Activated naive CD8-positive, alpha-beta T cell treated with anti-CD3 and anti-CD28 coated beads, Interleukin-2, amount 50 U/mL, for 16 hours (primary cell): Measurements from ENCODE around the gene MICAL1.
"Not testable (repeated sequence)": the region's sequence is repeated elsewhere in the genome, so short reads cannot be mapped to it uniquely, and the experiment has no call there.

Experiments
- DNase-seq: peaks from one replicate; pipeline ENCODE4 v3.0.0-alpha.2; 2020; ENCODE audit warnings: low read depth, low spot score

The MICAL1 gene

DNA sequence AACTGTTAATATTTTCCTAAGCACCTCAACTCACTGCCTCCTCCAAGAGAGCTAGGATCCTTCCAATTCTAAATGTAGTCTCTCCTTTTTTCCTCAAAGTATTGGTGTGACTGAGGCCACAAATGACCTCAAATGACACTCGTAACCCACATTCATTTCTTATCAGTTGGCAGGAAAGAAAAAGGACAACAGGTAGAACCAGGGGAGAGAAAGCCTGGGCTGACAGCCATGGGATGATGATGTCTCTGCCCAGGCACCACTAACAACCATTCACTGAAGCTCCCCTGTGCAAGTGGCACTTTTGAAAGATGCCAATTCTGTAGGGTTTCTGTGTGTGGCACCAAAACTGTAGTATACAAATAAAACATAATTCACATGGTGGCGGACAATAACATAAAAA, 20.1 kb upstream of the MICAL1 start:
- DNase-seq, result no peak

DNA sequence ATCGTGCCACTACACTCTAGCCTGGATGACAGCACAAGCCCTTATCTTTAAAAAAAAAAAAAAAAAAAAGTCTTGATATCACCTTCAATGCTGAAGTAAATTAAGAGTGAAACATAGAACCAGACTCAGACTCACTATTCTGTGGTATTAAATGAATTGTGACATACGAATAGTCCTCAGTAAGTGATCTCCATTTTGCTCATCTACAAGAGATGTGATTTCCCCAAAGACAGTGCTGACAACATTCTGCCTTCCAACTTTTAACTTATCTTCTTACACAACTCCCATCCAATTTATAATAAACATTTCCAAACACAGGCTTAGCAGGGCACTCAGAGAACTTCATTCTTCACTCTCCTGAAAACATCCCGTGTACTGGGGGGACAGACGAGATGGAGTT, 19.4 kb upstream of the MICAL1 start:
- DNase-seq, result no peak

DNA sequence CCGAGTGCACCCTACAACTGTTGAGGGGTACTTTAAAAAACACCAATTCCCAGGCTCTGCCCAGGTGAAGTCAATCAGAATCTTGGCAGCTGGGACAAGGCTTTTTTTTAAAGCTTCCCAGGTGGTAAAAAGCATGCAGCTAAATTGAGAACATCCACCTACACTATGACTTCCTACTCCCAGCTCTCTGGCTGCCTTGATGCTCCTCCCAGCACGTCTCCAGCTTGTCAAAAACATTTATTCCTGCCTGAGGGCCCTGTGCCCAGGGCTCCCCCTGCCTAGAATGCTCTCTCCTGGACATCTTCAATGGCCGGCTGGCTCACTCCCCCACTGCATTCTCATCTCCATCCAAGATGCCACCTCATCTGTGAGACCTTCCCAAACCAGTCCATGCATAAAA, 17.5 kb upstream of the MICAL1 start:
- no peak for DNase-seq

DNA sequence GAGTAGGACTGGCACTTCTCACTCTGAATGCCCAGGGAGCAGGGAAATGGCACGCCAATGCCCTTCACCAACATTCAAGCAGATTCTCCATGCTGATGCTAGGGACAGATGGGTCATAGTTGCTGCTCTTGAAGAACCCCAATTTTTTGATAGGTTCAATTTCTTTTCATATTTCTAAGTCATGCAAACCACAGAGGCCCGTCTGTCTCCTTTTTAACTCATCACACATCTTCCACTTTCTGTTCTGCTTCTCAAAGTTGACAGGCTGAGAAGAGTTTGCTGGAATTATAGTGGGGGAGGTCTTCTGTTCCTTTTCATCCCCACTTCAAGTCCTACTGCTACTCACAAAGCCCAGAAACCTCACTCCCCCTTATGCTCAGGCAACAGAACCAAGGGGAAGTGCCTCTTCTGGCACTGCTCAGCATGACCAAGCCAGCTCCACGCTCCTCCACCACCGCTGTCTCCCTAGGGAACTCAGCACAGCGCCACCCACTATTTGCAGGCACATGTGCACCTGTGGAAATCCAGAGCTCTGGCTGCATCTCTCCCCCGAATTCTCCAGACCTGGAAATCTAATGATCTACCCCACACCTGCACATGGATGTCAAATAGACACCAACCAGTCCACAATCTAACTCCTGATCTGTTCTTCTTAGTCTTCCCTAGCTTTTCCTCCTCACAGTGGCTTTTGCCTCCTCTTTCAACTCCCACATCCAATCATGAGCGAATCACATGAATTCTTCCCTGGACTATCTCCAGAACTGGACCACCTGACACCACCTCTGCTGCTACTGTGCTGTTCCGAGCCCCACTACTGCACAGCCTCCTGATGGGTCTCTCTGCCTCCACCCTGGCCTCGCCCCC, 16.8 kb upstream of the MICAL1 start:
- no peak for DNase-seq

DNA sequence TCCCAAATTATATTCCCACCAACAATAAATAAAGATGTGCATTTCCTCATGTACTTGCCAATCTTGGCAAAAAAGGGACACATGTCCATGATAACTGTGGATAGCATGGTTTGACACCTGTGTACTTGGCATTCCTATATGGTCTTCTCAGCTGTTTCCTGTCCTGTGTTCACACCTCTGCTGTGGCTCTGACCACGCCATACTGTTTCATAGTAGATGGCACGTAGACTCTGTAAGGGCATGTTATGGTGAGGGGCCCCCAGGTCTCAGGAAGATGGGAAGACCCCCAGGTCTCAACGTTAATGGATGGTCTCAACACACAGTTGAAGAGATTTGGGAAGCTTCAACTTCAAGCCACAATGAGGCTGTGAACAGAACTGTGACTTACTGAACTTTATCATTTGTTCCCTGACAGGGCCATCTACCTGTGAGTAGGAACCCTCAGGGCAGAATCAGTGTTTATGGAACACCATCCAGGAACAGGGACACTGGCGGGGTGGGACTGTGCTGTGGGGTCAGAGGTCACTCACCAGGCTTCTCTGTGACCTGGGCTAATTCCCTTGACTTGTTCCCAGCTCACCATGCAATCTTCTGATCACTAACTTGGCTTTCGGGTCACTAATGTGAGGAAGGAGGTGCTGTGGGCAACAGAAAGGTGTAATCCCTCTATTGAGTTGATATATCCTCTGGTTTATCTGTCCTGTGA, 15.7 kb upstream of the MICAL1 start:
- no peak for DNase-seq

DNA sequence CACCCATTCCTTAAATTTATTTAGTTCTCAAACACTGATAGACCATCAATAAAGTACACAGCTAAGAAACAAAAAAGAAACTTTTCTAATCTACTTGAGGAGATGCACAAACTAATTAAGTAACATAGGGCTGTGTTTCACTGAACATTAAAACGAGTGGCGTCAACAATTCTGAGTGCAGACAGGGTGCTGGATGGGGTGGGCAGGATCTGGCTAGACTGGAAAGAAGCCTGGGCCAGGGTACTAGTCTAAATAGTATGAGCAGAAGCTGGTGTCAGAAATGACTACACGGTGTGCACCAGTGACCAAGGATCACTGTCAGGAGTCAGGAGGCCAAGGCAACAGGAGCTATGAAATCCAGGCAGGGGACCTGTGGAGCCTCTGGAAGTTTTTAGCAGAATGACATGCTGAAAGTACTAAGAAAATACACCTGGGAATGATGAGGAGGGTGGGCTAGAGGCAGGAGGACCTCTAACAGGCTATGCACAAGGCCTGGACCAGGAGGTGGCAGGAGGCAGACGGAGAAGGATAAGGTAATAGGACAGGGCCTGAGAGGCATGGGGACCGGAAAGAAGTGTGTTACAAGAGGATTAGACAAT, 14.1 kb upstream of the MICAL1 start:
- no peak for DNase-seq

DNA sequence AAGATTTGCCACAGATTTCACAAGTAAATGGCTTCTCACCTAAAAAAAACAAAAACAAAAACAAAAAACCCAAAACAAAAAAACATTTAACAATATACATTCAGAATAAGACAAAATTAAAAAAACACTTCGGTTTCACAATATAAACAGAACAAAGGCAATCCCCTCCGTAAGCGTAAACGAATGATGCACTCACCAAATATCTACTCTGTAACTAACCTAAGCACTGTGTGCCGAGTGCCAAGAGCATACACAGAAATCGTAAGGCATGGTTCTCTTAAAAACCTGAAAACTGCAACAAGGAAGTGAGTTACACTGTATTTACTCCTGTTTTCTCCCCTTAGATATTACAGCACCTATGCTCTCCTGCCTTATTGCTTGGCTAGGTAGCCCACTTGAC, 12.1 kb upstream of the MICAL1 start:
- no peak for DNase-seq

DNA sequence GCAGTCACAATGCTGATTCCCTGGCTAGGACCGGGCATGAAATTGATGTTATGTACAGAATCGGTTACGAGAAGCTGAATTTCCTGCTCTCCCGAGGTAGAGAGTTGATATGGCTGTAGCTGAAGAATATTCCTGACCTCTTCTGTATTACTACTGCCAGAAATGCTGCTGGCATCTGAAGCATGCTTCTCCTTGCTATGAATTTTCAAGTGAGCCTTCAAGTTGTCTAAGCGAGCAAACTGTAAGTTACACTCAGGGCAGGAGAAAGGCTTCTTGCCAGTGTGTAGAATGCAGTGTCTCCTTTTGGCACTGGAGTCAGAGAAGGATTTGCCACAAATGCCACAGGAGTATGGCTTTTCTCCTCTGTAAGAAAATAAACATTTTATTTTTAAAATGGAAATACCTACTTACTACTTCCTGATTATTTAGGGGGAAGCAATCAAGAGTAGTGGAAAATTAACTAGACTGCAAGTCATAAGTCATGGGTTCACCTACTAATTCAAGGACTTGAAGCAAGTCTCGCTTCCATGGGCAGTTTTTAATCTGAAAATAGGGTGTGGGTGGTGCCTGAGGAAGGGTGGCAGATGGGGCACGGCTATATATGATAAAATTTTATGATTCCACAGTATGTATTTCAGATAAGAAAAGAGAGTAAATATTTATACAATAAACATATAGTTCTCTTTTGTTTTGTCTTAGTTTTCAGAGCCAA, 10.8 kb upstream of the MICAL1 start:
- DNase-seq, result no peak

DNA sequence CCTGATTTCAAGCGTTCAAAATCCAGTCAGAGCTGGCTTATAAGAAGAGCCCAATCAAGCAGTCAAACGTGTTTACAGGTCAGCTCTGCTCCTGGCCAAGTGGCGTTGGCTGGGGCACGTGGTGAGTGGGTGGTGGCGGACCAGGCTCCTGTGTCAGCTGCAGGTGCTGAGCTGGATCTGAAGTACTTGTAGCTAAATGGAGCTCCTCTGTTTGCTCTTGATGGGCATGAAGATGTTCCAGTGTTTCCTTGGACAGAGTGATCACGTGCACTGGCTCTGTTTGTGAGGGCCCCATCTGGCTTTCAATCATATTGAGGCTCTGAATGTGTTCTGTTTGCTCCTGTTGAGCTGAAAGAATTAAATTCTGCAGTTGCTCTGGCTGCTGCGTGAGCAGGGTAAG, 10.2 kb upstream of the MICAL1 start:
- DNase-seq, result no peak

DNA sequence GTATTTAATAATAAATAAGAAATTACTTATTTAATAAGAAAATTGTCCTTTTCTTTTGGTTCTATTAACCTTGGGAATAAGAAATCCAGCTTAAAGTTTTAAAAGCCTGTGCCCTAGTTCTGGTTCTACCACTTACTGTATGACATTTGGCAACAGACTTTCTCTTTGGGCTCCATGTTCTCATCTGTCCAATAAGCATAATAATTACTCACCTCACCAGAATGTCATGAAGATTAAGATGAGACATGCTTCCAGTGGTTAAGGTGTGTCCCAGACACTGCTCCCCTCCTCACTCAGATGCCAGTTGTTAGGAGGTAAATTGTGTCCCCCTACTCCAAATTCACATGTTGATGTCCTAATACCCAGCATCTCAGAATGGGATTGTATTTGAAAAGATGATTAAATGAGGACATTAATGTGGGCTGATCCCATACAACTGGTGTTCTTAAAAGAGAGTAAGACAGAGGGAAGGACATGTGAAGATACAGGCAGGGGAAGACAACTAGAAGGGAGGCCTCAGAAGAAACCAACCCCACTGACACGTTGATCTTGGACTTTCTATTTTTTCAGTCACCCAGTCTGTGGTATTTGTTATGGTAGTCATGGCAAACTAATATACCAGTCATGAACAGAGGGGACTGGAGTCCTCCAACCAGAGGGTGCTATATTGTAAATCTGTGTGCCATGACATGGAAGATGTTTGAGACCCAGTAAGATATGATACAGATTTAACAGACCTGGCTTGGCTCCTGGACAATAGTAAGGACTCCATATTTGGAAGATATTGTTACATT, 6.4 kb upstream of the MICAL1 start:
- DNase-seq, result no peak

DNA sequence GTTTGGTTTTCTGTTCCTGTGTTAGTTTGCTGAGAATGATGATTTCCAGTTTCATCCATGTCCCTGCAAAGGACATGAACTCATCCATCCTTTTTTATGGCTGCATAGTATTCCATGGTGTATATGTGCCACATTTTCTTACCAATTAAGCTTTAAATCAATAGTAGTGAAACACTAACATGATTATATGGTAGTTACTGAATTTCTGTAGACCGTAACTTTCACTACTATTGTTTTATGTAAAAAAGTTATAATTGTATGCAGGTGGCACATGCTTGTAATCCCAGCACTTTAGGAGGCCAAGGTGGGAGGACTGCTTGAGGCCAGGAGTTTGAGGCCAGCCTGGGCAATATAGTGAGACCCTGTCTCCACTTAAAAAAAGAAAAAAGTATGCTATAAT, 5.6 kb upstream of the MICAL1 start:
- DNase-seq, result not testable (repeated sequence)

DNA sequence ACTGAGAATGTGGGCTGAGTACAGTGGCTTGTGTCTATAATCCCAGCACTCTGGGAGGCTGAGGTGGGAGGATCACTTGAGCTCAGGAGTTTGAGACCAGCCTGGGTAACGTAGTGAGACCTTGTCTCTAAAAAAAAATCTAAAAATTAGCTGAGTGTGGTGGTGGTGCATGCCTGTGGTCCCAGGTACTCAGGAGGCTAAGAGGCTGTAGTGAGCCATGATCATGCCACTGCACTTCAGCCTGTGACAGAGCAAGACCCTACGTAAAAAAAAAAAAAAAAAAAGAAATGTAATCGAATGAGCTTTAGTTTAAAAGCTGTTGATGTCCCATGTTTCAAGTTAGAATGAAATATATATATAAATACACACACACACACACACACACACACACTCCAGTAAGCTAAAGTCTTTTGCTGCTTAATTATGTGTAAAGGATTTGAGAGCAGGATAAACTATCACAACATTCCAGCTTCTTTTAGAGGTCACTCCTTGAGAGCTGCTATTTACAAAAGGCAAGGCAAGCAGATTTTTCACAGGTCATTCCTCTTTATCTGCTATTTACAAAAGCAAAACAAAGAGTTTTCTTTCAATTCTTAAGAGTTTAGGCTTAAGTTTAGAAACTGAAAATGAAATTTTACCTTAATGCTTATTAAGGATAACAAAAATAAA, 4.7 kb upstream of the MICAL1 start:
- DNase-seq, result no peak

DNA sequence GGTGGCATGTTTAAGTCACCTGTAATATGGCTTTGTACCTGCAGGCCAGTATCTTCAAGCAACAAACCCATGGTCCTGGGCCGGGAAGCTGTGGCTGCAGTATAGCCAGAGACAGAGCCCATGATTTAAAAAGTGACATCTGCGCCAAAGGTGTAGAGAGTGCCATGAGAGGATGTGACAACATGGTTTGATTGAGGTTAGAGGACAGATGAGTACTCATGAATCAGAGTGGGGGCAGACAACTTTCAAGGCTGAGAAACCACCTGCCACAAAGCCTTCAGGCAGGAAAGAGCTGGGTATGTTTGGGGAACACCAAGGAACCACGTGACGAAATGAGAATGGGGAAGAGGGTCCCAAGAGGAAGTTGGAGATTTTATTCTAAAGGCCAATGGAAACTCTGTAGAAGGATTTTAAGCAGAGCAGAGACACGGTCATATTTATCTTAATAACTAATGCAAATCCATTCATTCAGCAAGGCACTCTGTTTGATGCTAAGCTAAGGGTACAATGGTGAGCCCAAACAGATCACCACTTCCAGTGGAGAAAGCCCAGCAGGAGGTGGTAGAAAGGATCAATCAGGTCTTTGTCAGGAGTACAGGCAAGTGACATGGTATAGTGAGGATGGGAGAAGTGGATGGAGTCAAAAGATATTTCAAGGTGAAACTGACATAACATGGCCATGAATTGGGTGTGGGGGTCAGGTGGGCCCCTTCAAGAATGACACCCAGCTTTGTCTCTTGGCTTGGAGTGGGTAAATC, 3.4 kb upstream of the MICAL1 start:
- DNase-seq, result no peak

DNA sequence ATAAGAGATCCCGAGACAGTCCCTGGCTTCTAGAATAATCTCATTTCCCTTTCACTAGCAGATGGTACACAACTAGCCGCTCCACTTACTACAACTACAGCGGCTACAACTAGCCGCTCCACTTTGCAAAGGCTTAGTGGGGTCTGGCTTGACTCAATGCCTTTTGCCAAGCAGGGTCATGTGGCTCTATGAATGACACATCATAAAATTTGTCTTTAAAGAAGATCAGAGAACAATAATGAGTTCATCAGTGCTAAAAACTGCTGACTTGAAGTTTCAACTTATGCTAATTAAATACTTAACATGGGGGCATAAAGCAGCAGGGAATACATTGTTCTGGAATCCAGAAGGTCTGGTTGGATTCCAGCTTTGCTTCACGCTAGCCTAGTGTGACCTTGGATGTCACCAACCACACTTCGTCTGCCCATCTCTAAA, 2.0 kb upstream of the MICAL1 start:
- DNase-seq, result no peak

DNA sequence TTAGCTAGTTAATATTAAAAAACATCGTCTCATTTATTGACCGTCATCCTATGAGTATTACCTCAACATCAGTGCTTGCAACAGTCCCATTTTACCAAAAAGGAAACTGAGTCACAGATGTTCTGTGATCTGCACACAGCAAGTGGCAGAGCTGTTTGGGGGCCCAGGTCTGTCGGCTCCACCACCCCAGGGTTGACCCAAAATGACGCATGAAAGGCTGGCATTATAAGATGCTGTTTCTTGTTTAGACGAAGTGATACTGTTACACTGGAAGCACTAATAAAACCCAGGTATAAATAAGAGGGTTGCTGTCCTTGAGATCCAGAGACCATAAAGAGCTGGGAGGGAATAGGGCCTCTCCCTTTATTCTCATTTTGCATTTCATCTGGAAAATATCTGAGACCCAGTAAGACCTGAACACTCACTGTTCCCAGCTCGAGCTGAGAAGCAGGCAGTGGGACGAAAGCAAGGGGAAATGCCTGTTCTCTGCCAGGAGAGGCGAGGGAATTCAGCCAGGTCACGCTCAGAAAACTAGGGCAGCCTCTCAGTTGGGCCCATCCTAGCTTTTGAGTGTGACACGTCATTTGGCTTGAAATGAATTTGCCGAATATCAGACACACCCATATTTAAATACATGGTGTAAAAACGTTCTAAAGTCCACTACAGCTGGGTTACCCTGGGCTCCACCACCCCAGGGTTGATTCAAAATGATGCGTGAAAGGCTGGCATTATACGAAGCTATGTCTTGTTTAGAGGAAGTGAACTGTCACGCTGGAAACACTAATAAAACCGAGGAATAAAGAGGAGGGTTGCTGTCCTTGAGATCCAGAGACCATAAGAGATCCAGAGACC, 1.4 kb upstream of the MICAL1 start:
- no peak for DNase-seq

DNA sequence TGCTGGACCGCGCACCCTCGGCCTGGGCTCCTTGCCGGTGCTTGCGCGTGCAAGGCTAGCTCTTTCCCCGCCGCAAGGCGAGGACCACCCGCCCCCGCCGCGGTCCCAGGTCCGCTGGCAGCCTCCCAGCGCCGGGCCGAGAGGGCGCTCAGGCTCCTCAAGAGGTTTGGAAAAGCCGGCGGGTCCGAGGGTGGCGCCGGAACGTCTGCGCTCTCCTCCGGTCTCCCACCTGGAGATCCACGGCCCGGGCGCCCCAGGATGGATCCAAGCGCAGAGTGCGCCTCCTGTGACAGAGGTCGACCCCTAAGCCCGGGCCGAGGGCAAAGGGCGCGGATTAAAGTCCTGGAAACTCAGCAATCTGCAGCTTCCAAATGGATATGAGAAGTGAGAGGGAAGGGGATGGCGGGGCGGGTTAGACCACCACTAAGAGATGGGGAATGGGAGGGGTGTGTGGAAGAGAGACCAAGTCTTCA, 575 bp upstream of the MICAL1 start:
- DNase-seq, result no peak

DNA sequence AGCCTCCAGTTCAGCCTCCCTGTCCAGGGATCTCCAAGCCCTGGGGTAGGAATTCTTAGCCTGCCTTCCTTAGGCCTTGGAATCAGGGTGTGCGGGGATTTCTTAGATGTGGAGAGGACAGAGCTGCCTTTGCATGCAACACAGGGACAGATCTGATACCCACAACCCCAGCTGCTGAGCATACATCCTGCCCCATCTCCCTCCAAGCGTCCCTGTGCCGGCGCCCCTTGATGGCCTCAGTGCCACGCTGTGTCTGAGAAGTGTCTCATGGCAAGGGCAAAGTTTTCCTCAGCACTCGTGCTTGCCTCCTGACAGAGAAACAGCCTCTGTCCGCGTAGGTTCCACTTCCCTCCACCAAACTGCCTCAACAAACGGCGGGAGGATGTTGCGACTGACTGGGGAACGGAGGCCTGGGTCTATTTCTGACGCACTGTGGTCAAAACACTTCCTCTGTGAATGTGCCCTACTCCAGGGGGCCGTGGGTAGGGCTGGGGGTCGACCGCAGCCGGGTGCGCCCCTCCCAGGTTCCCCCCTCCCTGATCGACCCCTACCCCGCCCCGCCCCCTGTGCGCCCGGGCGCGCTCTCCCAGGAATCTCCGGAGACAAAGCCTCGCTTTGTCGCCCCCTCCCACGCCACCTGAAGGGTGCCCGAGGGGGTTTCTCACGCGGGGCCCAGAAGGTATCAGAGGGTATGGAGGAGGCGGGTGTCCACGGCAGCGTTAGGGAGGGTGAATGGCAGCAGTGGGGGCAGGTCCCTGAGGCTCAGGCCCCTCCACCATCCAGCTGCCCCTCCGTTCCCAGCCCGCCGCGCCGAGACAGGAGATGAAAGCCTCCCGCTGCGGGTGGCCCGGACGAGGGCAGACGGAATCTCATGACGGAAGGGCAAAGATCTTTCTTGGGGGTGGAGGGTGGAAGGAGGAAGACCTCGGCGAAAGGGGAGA, 806 bp downstream of the MICAL1 start:
- DNase-seq, result no peak
